ENCODE results near the gene ABCA7. TPM values are rescaled to one million over a fixed set of nuclear protein-coding genes. Genes with fewer than 3 reads are reported as not detected.

Gene ABCA7
- total and polyA plus RNA-seq, 2 of the 13 experiments (the other 11 are each of a cell fraction or from before 2014, with no cell fraction given): 4.4 to 32.4 TPM

DNA sequence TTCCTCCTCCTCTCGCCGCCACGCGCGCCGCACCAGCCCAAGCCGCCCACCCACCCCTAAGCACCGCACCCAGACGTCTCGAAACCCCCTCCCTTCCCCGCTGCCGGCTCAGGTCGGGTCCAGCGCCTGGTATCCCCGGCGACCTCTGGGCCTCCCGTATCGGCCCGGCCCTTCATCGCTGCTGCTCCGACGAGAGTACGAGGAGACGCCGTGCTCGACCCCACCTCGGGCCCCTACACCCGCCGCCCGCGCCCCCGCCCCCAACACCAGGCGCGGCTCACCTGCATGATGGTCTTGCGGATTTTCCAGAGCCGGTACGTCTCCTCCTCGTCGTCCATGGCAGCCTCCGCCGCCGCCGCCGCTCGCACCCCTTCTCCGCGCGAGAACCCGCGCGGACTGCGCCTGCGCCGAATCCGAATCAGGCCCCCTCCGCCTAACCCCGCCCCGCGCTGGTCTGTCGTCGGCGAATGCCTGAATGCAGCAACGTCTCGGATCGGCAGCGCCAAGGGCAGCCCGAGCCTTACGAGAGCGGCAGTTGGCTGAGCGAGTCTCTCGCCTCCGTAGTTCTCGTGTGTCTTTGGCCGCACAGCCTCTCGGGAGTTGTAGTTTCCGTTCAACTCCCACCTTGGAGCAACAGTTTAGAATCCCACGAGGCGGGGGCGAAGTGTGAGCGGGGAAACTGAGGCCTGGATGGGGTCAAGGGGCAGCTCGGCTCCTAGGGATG, 55.2 kb downstream of the ABCA7 start, which contains the start of gene POLR2E (continued):
- TF ChIP-seq ZNF83 (CRISPR knock-in tag; IDR thresholded peaks at IDR 0.05; ENCODE audit: borderline replicate concordance): no peak
- TF ChIP-seq CC2D1A (CRISPR knock-in tag; IDR thresholded peaks at IDR 0.05): no peak
- no peak for TF ChIP-seq ZNF776 (CRISPR knock-in tag; IDR thresholded peaks at IDR 0.05)
- peak; percentile 45; the same call in 1 of the 2 replicates for TF ChIP-seq ISL2 (CRISPR knock-in tag; IDR thresholded peaks at IDR 0.05)
- TF ChIP-seq, protein P1, sequence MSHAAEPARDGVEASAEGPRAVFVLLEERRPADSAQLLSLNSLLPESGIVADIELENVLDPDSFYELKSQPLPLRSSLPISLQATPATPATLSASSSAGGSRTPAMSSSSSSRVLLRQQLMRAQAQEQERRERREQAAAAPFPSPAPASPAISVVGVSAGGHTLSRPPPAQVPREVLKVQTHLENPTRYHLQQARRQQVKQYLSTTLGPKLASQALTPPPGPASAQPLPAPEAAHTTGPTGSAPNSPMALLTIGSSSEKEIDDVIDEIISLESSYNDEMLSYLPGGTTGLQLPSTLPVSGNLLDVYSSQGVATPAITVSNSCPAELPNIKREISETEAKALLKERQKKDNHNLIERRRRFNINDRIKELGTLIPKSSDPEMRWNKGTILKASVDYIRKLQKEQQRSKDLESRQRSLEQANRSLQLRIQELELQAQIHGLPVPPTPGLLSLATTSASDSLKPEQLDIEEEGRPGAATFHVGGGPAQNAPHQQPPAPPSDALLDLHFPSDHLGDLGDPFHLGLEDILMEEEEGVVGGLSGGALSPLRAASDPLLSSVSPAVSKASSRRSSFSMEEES (CRISPR knock-in tag; IDR thresholded peaks at IDR 0.05): peak; percentile 36; the same call in 1 of the 2 replicates
- TF ChIP-seq SIX4 (CRISPR knock-in tag; IDR thresholded peaks at IDR 0.05): peak; percentile 79
- TF ChIP-seq, protein P2, sequence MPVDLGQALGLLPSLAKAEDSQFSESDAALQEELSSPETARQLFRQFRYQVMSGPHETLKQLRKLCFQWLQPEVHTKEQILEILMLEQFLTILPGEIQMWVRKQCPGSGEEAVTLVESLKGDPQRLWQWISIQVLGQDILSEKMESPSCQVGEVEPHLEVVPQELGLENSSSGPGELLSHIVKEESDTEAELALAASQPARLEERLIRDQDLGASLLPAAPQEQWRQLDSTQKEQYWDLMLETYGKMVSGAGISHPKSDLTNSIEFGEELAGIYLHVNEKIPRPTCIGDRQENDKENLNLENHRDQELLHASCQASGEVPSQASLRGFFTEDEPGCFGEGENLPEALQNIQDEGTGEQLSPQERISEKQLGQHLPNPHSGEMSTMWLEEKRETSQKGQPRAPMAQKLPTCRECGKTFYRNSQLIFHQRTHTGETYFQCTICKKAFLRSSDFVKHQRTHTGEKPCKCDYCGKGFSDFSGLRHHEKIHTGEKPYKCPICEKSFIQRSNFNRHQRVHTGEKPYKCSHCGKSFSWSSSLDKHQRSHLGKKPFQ (CRISPR knock-in tag; IDR thresholded peaks at IDR 0.05; ENCODE audit: insufficient replicate concordance): no peak
- no peak for TF ChIP-seq ZNF230 (CRISPR knock-in tag; IDR thresholded peaks at IDR 0.05)
- TF ChIP-seq NCOA1 (CRISPR knock-in tag; IDR thresholded peaks at IDR 0.05): peak; percentile 72; the same call in 1 of the 2 replicates
- TF ChIP-seq ELF4 (CRISPR knock-in tag; IDR thresholded peaks at IDR 0.05; ENCODE audit: borderline replicate concordance): peak; percentile 72; the same call in 1 of the 2 replicates
- TF ChIP-seq POLR2AphosphoS5 (IDR thresholded peaks at IDR 0.05; ENCODE audit: low read depth, low read length): peak; percentile 70
- TF ChIP-seq NCOR1 (IDR thresholded peaks at IDR 0.05; ENCODE audit: borderline replicate concordance, low read length): peak; percentile 28; the same call in 1 of the 2 replicates
- TF ChIP-seq ZSCAN25 (CRISPR knock-in tag; IDR thresholded peaks at IDR 0.05): peak; percentile 65; the same call in 1 of the 2 replicates
- no peak for TF ChIP-seq ZNF24 (IDR thresholded peaks at IDR 0.05)
- TF ChIP-seq U2AF1 (optimal IDR thresholded peaks at IDR 0.05; ENCODE audit: low read depth, low read length): no peak
- TF ChIP-seq SRSF9 (IDR thresholded peaks at IDR 0.05; ENCODE audit: borderline replicate concordance, insufficient read depth, low read depth, low read length, poor library complexity, severe bottlenecking): no peak
- TF ChIP-seq NFKB2 (CRISPR knock-in tag; IDR thresholded peaks at IDR 0.05; ENCODE audit: borderline replicate concordance): no peak; the same call in 1 of the 2 replicates
- no peak for TF ChIP-seq ZNF75D (CRISPR knock-in tag; IDR thresholded peaks at IDR 0.05; ENCODE audit: borderline replicate concordance)
- TF ChIP-seq, protein P3, sequence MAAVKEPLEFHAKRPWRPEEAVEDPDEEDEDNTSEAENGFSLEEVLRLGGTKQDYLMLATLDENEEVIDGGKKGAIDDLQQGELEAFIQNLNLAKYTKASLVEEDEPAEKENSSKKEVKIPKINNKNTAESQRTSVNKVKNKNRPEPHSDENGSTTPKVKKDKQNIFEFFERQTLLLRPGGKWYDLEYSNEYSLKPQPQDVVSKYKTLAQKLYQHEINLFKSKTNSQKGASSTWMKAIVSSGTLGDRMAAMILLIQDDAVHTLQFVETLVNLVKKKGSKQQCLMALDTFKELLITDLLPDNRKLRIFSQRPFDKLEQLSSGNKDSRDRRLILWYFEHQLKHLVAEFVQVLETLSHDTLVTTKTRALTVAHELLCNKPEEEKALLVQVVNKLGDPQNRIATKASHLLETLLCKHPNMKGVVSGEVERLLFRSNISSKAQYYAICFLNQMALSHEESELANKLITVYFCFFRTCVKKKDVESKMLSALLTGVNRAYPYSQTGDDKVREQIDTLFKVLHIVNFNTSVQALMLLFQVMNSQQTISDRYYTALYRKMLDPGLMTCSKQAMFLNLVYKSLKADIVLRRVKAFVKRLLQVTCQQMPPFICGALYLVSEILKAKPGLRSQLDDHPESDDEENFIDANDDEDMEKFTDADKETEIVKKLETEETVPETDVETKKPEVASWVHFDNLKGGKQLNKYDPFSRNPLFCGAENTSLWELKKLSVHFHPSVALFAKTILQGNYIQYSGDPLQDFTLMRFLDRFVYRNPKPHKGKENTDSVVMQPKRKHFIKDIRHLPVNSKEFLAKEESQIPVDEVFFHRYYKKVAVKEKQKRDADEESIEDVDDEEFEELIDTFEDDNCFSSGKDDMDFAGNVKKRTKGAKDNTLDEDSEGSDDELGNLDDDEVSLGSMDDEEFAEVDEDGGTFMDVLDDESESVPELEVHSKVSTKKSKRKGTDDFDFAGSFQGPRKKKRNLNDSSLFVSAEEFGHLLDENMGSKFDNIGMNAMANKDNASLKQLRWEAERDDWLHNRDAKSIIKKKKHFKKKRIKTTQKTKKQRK (IDR thresholded peaks at IDR 0.05; ENCODE audit: low read length): no peak
- no peak for TF ChIP-seq HNRNPH1 (optimal IDR thresholded peaks at IDR 0.05; ENCODE audit: low read depth, low read length)
- no peak for TF ChIP-seq SIN3B (IDR thresholded peaks at IDR 0.05; ENCODE audit: low read length)
- TF ChIP-seq NFKBIZ (CRISPR knock-in tag; IDR thresholded peaks at IDR 0.05): no peak
- TF ChIP-seq, protein P4, sequence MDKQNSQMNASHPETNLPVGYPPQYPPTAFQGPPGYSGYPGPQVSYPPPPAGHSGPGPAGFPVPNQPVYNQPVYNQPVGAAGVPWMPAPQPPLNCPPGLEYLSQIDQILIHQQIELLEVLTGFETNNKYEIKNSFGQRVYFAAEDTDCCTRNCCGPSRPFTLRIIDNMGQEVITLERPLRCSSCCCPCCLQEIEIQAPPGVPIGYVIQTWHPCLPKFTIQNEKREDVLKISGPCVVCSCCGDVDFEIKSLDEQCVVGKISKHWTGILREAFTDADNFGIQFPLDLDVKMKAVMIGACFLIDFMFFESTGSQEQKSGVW (CRISPR knock-in tag; IDR thresholded peaks at IDR 0.05; ENCODE audit: borderline replicate concordance): no peak
- no peak for TF ChIP-seq ZNF562 (CRISPR knock-in tag; IDR thresholded peaks at IDR 0.05; ENCODE audit: borderline replicate concordance)

Data from HepG2 (cell line).